Smooth muscle cell of the umbilical artery (primary cell): Measurements from ENCODE around the gene SIGLEC5. TPM values are rescaled to one million over a fixed set of nuclear protein-coding genes. Genes with fewer than 3 reads are reported as not detected.

ENCODE experiments used
- total RNA-seq: library from RNA; depleted of rRNA; stranded (reverse); fragments of >200 nt; gene quantifications from 2 replicates; pipeline ENCODE4 v1.2.3, GENCODE V29; 2014

SIGLEC5 gene, protein sequence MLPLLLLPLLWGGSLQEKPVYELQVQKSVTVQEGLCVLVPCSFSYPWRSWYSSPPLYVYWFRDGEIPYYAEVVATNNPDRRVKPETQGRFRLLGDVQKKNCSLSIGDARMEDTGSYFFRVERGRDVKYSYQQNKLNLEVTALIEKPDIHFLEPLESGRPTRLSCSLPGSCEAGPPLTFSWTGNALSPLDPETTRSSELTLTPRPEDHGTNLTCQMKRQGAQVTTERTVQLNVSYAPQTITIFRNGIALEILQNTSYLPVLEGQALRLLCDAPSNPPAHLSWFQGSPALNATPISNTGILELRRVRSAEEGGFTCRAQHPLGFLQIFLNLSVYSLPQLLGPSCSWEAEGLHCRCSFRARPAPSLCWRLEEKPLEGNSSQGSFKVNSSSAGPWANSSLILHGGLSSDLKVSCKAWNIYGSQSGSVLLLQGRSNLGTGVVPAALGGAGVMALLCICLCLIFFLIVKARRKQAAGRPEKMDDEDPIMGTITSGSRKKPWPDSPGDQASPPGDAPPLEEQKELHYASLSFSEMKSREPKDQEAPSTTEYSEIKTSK
- not detected in 2 replicates for total RNA-seq

GRCh38 chr19:51630315-51630714 is at the start of gene SIGLEC5:
TSS of gene SIGLEC5 (minus strand) at chr19:51630401. CDS start at chr19:51630335, 66 bp downstream.

DNA sequence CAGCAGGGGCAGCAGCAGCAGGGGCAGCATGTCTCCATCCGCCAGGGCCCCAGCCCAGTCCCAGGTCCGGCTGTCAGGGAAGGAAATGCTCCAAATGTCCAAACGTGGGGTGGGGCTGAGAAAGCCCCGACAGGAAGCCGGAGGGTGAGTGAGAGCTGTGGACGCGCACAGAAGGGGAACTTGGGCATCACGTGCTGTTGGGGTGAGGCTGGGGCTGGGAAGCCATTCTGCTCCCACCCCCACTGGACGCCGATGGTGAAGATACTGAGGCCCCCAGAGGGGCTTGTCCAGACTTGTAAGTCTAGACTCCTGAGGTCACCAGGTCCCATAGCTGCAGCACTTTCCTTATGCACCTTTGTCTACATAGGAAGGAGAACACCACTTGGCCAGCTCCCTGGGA is 16.5 kb upstream of the SIGLEC5 start, which contains the start of gene SIGLEC14:
SIGLEC14 (minus strand) TSS at position 96 of the 400 bp plus-strand sequence; CDS start at position 30, 66 bp downstream.

DNA sequence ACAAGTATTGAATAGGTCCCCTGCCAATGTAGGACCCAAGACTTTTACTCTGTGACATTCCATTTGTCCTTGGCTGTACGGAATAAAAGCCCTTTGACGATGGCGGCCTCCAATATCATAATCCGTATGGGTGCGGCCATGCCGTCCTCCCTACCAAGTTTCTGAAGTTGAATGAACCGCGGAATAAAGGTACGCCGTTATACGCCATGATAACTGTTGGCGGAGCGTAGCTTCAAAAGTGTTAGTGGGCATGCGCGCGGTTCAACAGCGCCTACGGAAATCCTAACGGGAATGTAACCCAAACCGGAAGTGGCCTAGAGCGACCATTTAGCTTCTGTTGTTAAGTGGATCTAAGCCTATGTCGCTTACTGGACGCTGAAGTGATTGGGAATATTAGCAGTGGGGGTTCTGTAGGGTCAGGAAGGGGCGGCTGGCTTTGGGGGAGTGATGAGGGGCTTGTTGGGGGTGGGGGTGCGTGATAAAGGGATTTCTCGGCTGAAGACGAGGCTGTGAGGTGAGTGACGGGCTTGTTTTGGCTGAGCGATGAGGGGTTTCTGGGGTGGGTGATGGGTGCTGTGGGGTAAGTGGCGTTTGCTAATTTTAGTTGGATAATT is 59.1 kb downstream of the SIGLEC5 start, which contains the start of gene ZNF175:
ZNF175 (plus strand) TSS at position 322 of the 614 bp plus-strand sequence. CDS start 2,047 bp downstream, outside the sequence.

Other genes starting within 250 kb of the SIGLEC5 start
- not detected in 2 replicates for gene LIM2, start 242.4 kb downstream of the SIGLEC5 start, total RNA-seq
- gene C19orf84, start 239.8 kb downstream of the SIGLEC5 start, total RNA-seq: not detected in 2 replicates
- not detected in 2 replicates for gene SIGLEC10, start 212.8 kb downstream of the SIGLEC5 start, total RNA-seq
- gene SIGLEC8, start 171.9 kb downstream of the SIGLEC5 start, total RNA-seq: not detected in 2 replicates
- not detected in 2 replicates for gene CEACAM18, start 151.9 kb downstream of the SIGLEC5 start, total RNA-seq
- gene SIGLEC12, start 128.6 kb downstream of the SIGLEC5 start, total RNA-seq: not detected in 2 replicates
- gene SIGLEC6, start 98.7 kb downstream of the SIGLEC5 start, total RNA-seq: not detected in 2 replicates
- gene ZNF175, start 59.1 kb downstream of the SIGLEC5 start, total RNA-seq: 7.7 and 29.9 TPM in 2 replicates
- gene SIGLEC14, start 16.4 kb upstream of the SIGLEC5 start, total RNA-seq: not detected in 2 replicates
- gene SPACA6, start 62.9 kb upstream of the SIGLEC5 start, total RNA-seq: 5.2 and 11.0 TPM in 2 replicates
- 10.4 and 33.9 TPM in 2 replicates for gene HAS1, start 93.6 kb upstream of the SIGLEC5 start, total RNA-seq
- 1.6 and 1.8 TPM in 2 replicates for gene FPR1, start 121.5 kb upstream of the SIGLEC5 start, total RNA-seq
- 0.05 and 0.30 TPM in 2 replicates for gene FPR2, start 130.8 kb upstream of the SIGLEC5 start, total RNA-seq
- gene FPR3, start 164.8 kb upstream of the SIGLEC5 start, total RNA-seq: under 0.01 and 0.88 TPM in 2 replicates